COR-L47 (cell line): ENCODE measurements around the gene ALDH3A1.

Experiments
- DNase-seq: peaks from one replicate; lab custom pipeline; 2025; lab: John Stamatoyannopoulos, UW

The ALDH3A1 gene

DNA sequence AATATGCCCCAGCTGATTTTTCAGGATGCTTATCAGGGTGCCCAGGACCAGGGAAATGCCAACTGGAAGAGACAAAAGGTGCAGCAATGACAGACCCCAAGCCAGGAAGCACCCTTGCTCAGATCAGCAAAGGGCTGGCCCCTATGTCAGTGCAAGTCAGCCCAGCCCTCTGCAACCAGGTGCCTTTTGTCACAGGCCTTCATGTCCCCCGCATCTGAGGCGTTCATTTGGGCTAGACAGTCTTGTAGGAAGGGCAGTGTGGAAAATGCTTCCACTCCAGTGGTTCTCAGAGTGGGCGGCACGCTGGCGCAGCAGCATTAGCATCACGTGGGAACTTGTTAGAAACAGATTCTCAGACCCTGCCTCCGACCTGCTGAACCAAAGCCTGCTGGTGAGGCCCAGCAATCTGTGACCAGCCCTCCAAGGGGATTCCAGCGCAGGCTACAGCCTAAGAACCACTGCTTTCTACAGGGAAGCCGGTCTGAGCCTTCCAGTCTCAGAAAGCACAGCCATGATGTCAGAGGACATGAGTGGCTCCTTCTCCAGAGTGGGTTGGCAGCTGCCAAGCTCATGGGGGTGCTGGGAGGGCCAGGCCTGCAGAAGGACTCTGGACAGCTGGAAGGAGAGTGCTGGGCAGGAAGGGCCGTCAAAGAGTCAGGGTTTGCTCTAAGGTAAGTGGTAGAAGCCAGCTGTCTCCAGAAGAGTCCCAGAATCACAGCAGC, 44.8 kb downstream of the ALDH3A1 start:
- no peak for DNase-seq

GRCh38 chr17:19702217-19702641, 45.9 kb downstream of the ALDH3A1 start:
- DNase-seq = no peak
